ENCODE measurements around the gene TRPM5.

GRCh38 chr11:2410616-2411015 is 33.7 kb downstream of the TRPM5 start:
- no peak for TF ChIP-seq CTCF (IDR thresholded peaks at IDR 0.05)
- no peak for TF ChIP-seq AFF4 (CRISPR knock-in tag; IDR thresholded peaks at IDR 0.05; ENCODE audit: borderline replicate concordance)
- TF ChIP-seq USF2 (CRISPR knock-in tag; IDR thresholded peaks at IDR 0.05), result no peak
- TF ChIP-seq FOXP1 (CRISPR knock-in tag; IDR thresholded peaks at IDR 0.05; ENCODE audit: borderline replicate concordance), result no peak
- TF ChIP-seq IRF1 (CRISPR knock-in tag; IDR thresholded peaks at IDR 0.05), result no peak
- no peak for TF ChIP-seq ETV6 (CRISPR knock-in tag; IDR thresholded peaks at IDR 0.05)
- TF ChIP-seq FOXJ3 (CRISPR knock-in tag; IDR thresholded peaks at IDR 0.05; ENCODE audit: borderline replicate concordance), result no peak
- TF ChIP-seq USF1 (CRISPR knock-in tag; IDR thresholded peaks at IDR 0.05), result no peak
- TF ChIP-seq ZNF121 (CRISPR knock-in tag; IDR thresholded peaks at IDR 0.05), result no peak

All from WTC11 (cell line).